ENCODE measurements around the gene ERG. TPM values are rescaled to one million over a fixed set of nuclear protein-coding genes. Genes with fewer than 3 reads are reported as not detected.

The ERG gene
- polyA plus RNA-seq, 3 donors = 2.5 to 20.6 (median 19.6) TPM

GRCh38 chr21:38385427-38386175 lies 112.7 kb downstream of the ERG start:
- WGBS, 3 donors = 67 to 87% (median 83%) methylated on average over 7 of the region's 7 CpGs
- no peak overlapping the region for H3K27ac ChIP-seq (ENCODE audit: low read depth, low read length)

- no peak overlapping the region for H3K27ac ChIP-seq (ENCODE audit: low read depth, low read length)
Observed at GRCh38 chr21:38384675-38385426, 113.4 kb downstream of the ERG start.

GRCh38 chr21:38384238-38384560 lies 114.1 kb downstream of the ERG start:
- 18 to 31% (median 20%) methylated on average over 8 of the region's 8 CpGs for WGBS, 3 donors
- H3K27ac ChIP-seq (ENCODE audit: low read depth, low read length) = no peak overlapping the region

More at GRCh38 chr21:38384675-38385426, 113.4 kb downstream of the ERG start:
- WGBS, 3 donors = 38 to 50% (median 41%) methylated on average over 8 of the region's 8 CpGs

DNA sequence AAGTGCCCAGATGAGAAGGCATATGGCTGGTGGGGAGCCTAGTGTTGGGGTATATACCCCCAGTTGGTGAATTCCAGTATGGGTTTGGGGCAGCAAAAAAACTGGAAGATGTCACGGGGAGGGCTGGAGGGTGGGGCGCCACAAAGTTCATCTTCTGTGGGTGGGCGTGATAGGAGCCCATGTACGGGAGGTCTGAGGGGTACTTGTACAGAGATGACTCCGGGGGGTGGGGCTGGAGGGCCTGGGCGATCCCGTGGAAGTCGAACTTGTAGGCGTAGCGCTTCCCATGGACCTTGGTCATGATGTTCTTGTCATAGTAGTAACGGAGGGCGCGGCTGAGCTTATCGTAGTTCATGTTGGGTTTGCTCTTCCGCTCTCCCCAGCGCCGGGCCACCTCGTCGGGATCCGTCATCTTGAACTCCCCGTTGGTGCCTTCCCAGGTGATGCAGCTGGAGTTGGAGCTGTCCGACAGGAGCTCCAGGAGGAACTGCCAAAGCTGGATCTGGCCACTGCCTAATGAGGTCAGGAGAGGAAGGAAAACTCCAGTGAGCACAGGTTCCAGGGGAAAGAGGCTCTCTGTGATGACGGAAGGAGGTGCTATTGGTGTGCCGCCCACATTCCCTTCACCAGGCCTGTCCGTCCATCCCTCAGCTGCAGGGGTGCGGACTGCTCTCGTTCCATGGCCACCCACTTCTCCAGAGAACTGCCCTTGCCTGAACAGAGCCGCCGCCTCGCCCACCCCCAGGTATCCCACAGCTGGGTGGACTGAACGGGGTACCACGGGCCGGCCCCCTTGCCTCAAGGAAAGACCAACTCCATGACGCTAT lies 114.7 kb downstream of the ERG start:
- no peak overlapping the region for H3K27ac ChIP-seq (ENCODE audit: low read depth, low read length)
- 79 to 82% (median 81%) methylated on average over 34 of the region's 34 CpGs for WGBS, 3 donors

DNA sequence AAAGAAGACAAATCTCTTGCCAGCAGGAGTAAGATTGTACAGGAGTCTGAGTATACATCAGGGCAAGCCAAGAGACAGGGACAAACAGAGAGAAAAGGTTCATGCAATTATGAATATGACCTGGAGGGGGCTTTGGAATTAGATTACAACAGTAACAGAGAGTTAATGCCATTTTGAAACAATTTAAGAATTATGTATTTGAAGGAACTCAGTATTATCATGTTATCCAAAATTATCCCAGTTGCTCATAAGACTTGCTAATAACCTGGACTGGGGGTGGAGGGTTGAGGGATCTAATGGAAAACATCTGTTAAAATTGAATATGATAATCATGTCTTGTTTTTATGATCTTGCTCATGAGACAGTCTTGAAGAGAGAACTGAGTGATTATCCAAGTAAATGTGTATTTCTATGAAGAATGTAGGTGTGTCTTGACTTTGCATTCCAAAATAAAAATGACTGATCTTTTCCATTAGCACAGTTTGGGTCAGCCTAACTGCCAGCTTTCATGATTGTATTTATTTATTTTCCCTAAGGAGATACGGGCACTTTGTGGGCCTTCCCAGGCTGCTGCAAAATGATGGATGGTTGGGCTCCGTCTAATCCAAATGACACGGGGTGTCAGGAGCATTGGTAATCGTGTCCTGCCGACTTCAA lies 117.7 kb downstream of the ERG start:
- 48 to 59% (median 56%) methylated on average over 5 of the region's 5 CpGs for WGBS, 3 donors
- no peak overlapping the region for H3K27ac ChIP-seq (ENCODE audit: low read depth, low read length)

DNA sequence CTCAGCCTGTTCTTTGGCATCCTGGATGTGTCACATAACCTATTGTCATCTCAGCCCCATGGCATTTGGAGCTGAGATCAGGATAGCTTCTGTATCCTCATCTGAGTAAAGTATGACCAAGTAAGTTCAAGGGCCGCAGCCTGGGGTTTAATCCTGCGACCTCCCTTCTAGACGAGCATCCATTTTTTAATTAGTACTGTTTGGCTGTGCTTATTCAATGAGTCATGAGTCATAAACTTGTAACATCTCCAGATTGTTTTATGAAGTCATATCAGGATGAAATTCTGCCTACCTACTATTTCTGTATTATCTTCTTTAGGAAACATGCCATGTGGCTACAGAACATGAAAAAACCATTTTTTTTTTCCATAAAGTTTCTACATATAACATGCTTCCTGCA lies 119.1 kb downstream of the ERG start:
- no peak overlapping the region for H3K27ac ChIP-seq (ENCODE audit: low read depth, low read length)
- 70 to 71% (median 70%) methylated on average over 3 of the region's 3 CpGs for WGBS, 3 donors

DNA sequence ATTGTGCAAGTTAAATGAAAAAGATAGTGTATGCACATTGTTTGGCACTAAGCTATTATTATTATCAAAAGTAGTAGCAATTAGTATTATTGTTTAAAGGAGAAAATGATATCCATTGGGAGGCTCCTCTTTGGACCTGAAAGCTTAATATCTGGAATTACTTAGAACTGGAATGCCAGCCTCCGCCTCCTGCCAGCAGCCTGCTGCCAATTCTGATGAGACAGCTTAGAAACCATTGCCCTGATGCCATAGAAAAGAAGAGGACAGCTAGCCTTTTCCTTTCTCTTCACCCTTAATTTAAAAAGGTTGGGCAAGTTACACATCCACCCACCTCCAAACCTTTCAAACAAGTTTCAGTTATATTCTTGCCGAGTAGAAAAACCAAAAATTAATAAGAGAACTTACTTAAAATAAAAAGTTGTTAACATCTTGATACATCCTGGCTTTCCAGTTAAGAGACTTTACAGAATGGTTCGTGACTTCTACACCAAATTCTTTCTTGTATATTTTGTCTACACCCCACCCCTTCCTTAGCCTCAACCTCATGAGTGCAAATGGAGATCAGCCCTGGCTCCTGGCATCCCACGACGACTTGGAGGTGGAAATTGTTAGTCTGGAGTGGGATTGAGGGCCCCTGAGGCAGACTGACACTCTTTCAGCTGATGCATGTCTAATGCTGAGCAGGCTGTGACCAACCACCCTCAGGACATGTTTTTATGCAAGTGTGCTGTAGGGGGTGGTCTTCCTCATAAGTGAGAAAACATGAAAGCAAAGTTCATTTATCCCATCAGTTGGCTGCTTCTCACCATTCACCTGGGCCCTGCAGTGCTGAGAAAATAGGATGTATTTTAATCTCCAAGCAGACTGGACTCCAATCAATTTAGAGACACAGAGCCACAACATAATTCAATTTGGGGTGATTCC lies 120.8 kb downstream of the ERG start:
- H3K27ac ChIP-seq (ENCODE audit: low read depth, low read length) = no peak overlapping the region
- 62 to 68% (median 66%) methylated on average over 5 of the region's 5 CpGs for WGBS, 3 donors

DNA sequence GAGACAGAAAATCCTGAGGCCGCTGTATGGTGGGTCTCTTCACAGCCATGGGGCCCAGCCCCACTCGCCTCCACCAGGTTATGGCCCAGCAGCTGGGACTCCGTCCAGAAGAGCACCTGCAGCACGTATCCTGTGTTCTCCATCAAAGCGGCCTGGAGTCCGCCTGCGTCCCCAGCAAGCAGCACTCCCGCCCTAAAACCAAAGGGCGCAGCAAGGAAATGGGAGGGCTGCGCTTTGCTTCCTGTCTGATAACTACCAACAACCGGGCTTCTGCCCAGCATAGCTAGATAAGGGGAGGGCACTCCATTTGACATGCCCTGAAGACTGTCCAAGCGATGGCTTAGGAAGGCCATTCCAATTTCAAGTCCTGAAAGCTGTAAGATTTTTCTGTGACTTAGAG lies 121.6 kb downstream of the ERG start:
- H3K27ac ChIP-seq (ENCODE audit: low read depth, low read length) = no peak overlapping the region
- WGBS, 3 donors = 25 to 70% (median 45%) methylated on average over 12 of the region's 12 CpGs

DNA sequence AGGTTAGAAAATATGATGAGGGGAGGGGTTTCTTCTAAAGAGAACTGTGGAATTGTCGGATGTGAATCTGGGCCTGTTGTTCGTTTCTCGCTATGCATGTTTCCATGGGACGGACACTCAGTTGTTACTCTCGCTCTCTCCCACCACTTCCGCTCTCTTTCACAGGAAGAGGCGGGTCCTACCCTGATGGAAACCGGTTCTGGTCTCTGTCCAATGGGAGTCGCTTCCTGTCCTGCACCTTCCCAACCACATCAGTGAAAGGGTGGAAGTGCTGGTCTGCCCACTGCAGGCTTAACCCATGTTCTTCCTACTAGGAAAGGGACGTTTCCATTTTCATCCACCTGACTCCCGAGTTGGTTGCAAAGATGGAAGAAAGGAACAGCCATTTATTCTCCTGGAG lies 122.0 kb downstream of the ERG start:
- 48 to 70% (median 64%) methylated on average over 11 of the region's 11 CpGs for WGBS, 3 donors
- no peak overlapping the region for H3K27ac ChIP-seq (ENCODE audit: low read depth, low read length)

DNA sequence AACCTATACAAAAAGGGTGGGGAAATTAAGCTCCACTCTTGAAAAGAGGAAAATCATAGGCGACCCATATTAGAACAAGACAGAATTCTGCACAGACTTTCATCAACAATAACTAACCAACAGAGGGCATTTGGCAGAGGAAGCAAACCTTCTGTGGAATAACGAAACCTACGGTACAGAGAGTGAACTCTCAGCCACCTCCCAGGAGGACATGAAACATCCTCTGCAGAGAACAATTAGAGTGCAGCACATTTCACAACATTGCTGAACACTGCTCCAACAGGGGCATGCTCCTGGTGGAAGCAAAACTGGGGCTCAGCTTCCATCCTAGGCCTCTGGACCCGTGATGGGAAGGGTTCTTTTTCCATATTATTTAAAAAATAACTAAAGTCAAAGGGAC lies 130.6 kb downstream of the ERG start:
- WGBS, 3 donors = 60 to 78% (median 62%) methylated on average over 4 of the region's 4 CpGs
- no peak overlapping the region for H3K27ac ChIP-seq (ENCODE audit: low read depth, low read length)

DNA sequence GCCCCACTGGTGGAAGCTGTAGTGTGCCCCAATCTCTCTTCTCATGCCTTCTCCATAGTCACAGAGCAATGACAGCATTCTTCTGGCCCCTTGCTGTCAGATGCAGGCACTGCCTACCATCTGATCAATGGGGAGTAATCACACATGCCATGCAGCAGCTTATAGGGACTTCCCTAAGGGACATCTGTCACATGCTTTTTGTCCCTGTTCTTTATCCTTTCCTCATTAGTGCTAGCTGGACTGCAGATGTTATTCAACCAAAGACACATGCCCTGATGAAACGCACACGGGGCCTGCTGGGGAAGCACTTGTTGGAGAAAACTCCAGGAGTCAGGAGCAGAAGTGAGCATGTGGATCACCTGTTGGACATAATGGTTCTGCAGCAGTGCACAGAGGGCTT lies 132.8 kb downstream of the ERG start:
- H3K27ac ChIP-seq (ENCODE audit: low read depth, low read length) = no peak overlapping the region
- 77 to 85% (median 78%) methylated on average over 2 of the region's 2 CpGs for WGBS, 3 donors

- H3K27ac ChIP-seq (ENCODE audit: low read depth, low read length) = no peak overlapping the region
- WGBS, 3 donors = 39 to 58% (median 51%) methylated on average over 1 of the region's 1 CpG
Observed at GRCh38 chr21:38363693-38364092, 134.6 kb downstream of the ERG start.

DNA sequence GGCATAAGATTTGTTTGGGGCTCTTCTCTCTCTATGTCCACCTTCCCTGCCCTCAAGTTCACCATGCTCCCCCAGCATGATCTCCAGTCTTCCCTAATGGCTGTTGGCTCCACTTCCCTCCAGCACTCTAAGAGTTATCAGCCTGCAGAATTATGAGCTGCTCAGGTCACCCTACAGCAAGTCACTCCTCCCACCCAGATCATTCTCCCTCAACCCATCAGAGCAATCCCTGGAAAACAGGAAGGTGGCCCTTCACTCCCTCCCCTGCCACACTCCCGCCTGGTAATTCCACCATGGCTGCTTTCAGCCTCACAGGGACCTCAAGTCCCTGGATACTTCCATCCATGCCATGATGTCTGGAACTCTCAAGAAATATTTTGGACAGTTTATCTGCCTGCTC lies 137.0 kb downstream of the ERG start:
- no peak overlapping the region for H3K27ac ChIP-seq (ENCODE audit: low read depth, low read length)
- WGBS, 3 donors = 48 to 86% (median 86%) methylated on average over 1 of the region's 1 CpG

GRCh38 chr21:38359835-38360234 lies 138.4 kb downstream of the ERG start:
- no peak overlapping the region for H3K27ac ChIP-seq (ENCODE audit: low read depth, low read length)
- 75 to 93% (median 87%) methylated on average over 7 of the region's 7 CpGs for WGBS, 3 donors

- H3K27ac ChIP-seq (ENCODE audit: low read depth, low read length) = no peak overlapping the region
- 58 to 94% (median 90%) methylated on average over 5 of the region's 5 CpGs for WGBS, 3 donors
Observed at GRCh38 chr21:38359090-38359489, 139.2 kb downstream of the ERG start.

DNA sequence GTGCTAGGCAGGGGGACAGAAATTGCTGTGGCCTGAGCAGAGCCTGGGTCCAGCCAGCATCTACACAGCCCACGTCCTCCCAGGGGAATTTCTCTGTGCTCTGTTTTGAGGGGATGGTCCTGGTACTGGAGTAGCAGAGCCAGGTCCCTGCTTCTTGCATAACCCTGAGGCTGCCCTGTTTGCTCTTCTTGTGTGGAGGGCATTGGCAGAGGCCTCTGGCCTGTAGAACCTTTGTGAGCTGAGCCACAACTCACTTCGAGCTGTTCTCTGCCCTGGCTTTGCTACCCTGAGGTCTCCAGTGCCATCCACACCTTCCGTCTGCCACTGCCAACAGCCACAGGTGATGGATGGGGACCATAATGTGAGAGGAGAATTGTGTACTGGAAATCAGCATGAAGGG lies 139.6 kb downstream of the ERG start:
- 57 to 90% (median 82%) methylated on average over 3 of the region's 3 CpGs for WGBS, 3 donors
- H3K27ac ChIP-seq (ENCODE audit: low read depth, low read length) = no peak overlapping the region

DNA sequence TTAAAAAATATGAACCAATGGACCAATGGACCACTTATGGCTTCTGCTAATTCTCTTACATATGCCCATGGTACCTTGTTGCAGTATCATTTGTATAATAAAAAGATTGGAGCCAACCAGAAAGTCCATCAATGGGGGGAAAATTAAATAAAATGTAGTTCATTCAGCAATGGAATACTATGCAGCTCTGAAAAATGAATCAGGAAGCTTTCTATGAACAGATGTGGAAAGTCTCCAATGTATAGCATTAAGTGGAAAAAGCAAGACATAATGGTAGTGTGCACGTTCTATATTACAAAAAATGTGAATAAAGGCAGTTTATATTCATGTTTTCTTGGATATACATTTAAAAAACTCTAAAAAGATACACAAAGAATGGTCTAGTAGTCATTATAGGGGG lies 140.2 kb downstream of the ERG start:
- no peak overlapping the region for H3K27ac ChIP-seq (ENCODE audit: low read depth, low read length)
- WGBS, 3 donors = 60 to 92% (median 88%) methylated on average over 1 of the region's 1 CpG
